Measurements from ENCODE around the gene SUPT20HL2. TPM values are rescaled to one million over a fixed set of nuclear protein-coding genes. Genes with fewer than 3 reads are reported as not detected.

SUPT20HL2 gene
- total and polyA plus RNA-seq, 2 experiments from 2014 or later: 0.08 TPM; not detected in 1

DNA sequence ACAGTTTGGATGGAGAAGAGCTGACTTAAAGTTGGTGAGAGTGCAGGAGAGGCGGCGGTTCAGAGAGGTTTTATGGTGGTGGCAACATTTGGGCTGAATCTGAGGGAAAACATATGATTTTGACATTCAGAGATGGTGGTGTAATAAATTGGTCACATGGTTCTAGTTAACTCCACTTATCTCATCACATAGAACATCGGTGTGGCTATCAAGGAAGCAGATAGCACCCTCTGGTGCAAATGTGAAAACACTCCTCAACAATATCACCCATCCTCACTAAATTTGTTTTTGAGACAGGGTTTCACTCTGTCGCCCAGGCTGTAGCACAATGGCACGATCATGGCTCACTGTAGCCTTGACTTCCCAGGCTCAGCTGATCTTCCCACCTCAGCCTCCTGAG is 28.8 kb downstream of the SUPT20HL2 start:
- Mint-ChIP-seq H3K27ac (no peak overlapping the region), H3K4me1 (peaks cover 28% of the 10 kb centered on the region), H3K9me3 (no peaks in the 10 kb centered on the region), H3K36me3 (ENCODE audit: low read depth) (no peaks in the 10 kb centered on the region), H3K4me3 (no peak overlapping the region), H3K27me3 (ENCODE audit: insufficient read depth, low read depth, poor library complexity) (peaks cover 3% of the 10 kb centered on the region)
- Histone ChIP-seq H3K79me2 (replicated peaks; ENCODE audit: insufficient read depth) (no peaks in the 10 kb centered on the region), H2AFZ (no peak overlapping the region), H3K9me2 (ENCODE audit: insufficient read depth) (no peaks in the 10 kb centered on the region), H4K20me1 (replicated peaks; ENCODE audit: insufficient read depth) (no peaks in the 10 kb centered on the region), H3K4me1 (ENCODE audit: insufficient read depth) (peaks cover 11% of the 10 kb centered on the region; the same call in 1 of the 2 replicates), H3K36me3 (ENCODE audit: insufficient read depth) (no peaks in the 10 kb centered on the region), H3K27ac (ENCODE audit: low read depth) (no peak overlapping the region), H3K27me3 (ENCODE audit: insufficient read depth) (no peaks in the 10 kb centered on the region), H3F3A (replicated peaks; ENCODE audit: low read depth) (no peaks in the 10 kb centered on the region), H3K4me2 (no peak overlapping the region), H3K4me3 (no peak overlapping the region)
- ATAC-seq (no peak), DNase-seq (ENCODE audit: low spot score) (no peak)
- TF ChIP-seq, protein P1, sequence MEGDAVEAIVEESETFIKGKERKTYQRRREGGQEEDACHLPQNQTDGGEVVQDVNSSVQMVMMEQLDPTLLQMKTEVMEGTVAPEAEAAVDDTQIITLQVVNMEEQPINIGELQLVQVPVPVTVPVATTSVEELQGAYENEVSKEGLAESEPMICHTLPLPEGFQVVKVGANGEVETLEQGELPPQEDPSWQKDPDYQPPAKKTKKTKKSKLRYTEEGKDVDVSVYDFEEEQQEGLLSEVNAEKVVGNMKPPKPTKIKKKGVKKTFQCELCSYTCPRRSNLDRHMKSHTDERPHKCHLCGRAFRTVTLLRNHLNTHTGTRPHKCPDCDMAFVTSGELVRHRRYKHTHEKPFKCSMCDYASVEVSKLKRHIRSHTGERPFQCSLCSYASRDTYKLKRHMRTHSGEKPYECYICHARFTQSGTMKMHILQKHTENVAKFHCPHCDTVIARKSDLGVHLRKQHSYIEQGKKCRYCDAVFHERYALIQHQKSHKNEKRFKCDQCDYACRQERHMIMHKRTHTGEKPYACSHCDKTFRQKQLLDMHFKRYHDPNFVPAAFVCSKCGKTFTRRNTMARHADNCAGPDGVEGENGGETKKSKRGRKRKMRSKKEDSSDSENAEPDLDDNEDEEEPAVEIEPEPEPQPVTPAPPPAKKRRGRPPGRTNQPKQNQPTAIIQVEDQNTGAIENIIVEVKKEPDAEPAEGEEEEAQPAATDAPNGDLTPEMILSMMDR (conservative IDR thresholded peaks at IDR 0.05; ENCODE audit: low read depth in 2 of 2): peak in 1 of 2 experiments; percentile 14; a peak in 1 of 4 replicates
- no peak for TF ChIP-seq POLR2AphosphoS5 (IDR thresholded peaks at IDR 0.05; ENCODE audit: low read depth)

DNA sequence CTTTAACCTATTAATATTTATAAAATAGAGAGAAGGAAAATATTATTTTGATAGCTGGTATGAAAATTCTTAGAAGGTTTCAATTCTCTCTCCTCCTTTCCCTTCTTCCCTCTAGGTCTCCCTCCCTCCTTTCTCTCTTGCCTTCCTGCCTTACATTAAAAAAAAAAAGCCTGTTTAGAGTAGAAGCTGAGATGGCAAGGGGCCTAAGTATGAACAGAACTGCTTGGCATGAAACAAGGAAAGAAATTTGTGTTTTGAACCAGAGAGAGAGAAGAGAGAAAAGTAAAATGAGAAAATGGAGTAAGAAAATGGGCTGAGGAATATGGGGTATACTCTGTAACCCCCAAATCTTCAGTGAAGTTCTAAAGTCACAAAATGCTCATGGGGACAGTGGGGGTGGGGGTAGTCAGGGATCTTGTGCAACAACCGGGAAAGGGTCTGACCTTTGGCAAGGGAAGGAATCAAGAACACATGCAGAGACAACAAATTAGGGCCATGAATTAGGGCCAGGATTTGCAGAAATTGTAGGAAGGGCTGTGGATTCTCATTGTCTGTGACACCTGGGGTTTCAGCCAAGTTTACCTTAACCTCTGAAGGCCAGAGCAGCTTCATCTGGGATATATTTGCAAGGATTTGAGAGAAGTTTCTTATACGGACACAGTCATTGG is 30.6 kb downstream of the SUPT20HL2 start:
- no peaks in the 10 kb centered on the region for H3K36me3 Mint-ChIP-seq (ENCODE audit: low read depth)
- H3K36me3 ChIP-seq (ENCODE audit: insufficient read depth): no peaks in the 10 kb centered on the region
- peak overlapping the region; percentile 62; the same call in 1 of the 2 replicates for H3K27ac Mint-ChIP-seq
- no peaks in the 10 kb centered on the region for H3K9me2 ChIP-seq (ENCODE audit: insufficient read depth)
- no peak for ATAC-seq
- no peaks in the 10 kb centered on the region for H3K9me3 Mint-ChIP-seq
- H3K27me3 ChIP-seq (ENCODE audit: insufficient read depth): no peaks in the 10 kb centered on the region
- no peaks in the 10 kb centered on the region for H3F3A ChIP-seq (replicated peaks; ENCODE audit: low read depth)
- no peak for DNase-seq (ENCODE audit: low spot score)
- no peak overlapping the region for H3K4me3 Mint-ChIP-seq
- H3K27ac ChIP-seq (ENCODE audit: low read depth): no peak overlapping the region
- no peak overlapping the region for H2AFZ ChIP-seq
- no peak for TF ChIP-seq JUNB (IDR thresholded peaks at IDR 0.05; ENCODE audit: unreplicated experiment)
- peaks cover 26% of the 10 kb centered on the region for H3K4me1 Mint-ChIP-seq
- H3K4me3 ChIP-seq: no peak overlapping the region
- peaks cover 3% of the 10 kb centered on the region for H3K27me3 Mint-ChIP-seq (ENCODE audit: insufficient read depth, low read depth, poor library complexity)
- no peak overlapping the region for H3K4me2 ChIP-seq
- H3K4me1 ChIP-seq (ENCODE audit: insufficient read depth): peaks cover 11% of the 10 kb centered on the region; the same call in 1 of the 2 replicates
- H4K20me1 ChIP-seq (replicated peaks; ENCODE audit: insufficient read depth): no peaks in the 10 kb centered on the region
- H3K79me2 ChIP-seq (replicated peaks; ENCODE audit: insufficient read depth): no peaks in the 10 kb centered on the region

DNA sequence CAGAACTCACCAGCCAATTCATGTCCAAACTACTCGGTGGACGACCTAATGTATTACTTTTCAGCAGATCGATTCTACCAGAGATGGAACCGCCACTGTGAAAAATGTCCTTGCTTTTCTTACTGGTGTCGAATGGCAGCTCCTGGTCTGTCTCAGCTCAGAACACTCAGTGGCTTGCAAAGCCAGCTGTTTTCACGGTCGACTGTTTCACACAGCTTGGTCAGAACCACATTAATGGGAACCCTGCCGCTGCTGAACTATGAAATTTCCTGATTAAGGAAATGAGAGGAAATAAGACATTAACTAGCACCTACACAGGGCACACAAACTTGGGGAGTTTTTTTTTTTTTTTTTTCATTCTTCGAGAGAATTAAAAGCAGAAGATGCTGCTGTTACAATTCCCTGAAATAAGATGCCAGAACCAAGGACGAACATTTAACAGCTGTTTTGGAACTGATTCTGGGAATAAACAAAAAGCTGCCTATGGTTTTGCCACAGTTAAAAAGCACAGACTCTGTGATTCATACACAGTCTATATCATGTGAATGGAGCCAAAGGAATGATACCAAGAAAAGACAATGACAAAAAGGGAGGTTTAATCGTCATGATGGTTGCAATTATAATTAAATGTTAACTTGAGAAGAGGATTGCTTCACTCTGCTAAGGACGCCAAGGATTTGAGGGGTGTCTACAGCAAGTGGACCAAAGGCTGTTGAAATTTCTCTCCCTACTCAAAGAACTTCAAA is 31.3 kb downstream of the SUPT20HL2 start:
- no peaks in the 10 kb centered on the region for H3K27me3 ChIP-seq (ENCODE audit: insufficient read depth)
- H3K27me3 Mint-ChIP-seq (ENCODE audit: insufficient read depth, low read depth, poor library complexity): peaks cover 3% of the 10 kb centered on the region
- H2AFZ ChIP-seq: no peak overlapping the region
- TF ChIP-seq EZH2 (IDR thresholded peaks at IDR 0.05; ENCODE audit: low read depth, unreplicated experiment): no peak
- TF ChIP-seq, protein P1 (conservative IDR thresholded peaks at IDR 0.05; ENCODE audit: low read depth in 2 of 2): no peak
- TF ChIP-seq CREB1 (CRISPR knock-in tag; IDR thresholded peaks at IDR 0.05; ENCODE audit: low read depth): no peak
- H3K4me2 ChIP-seq: no peak overlapping the region
- no peaks in the 10 kb centered on the region for H3K36me3 ChIP-seq (ENCODE audit: insufficient read depth)
- no peak overlapping the region for H3K27ac Mint-ChIP-seq
- H3F3A ChIP-seq (replicated peaks; ENCODE audit: low read depth): no peaks in the 10 kb centered on the region
- H3K9me3 Mint-ChIP-seq: no peaks in the 10 kb centered on the region
- H3K79me2 ChIP-seq (replicated peaks; ENCODE audit: insufficient read depth): no peaks in the 10 kb centered on the region
- H4K20me1 ChIP-seq (replicated peaks; ENCODE audit: insufficient read depth): no peaks in the 10 kb centered on the region
- H3K9me2 ChIP-seq (ENCODE audit: insufficient read depth): no peaks in the 10 kb centered on the region
- peaks cover 11% of the 10 kb centered on the region; the same call in 1 of the 2 replicates for H3K4me1 ChIP-seq (ENCODE audit: insufficient read depth)
- no peak overlapping the region for H3K4me3 ChIP-seq
- DNase-seq (ENCODE audit: low spot score) (peak; percentile 12), ATAC-seq (peak; percentile 38; the same call in 2 of the 3 replicates)
- 0 out of 3 replicates have a peak overlapping the region, but pooled peaks have one; percentile 19 for H3K4me3 Mint-ChIP-seq
- no peaks in the 10 kb centered on the region for H3K36me3 Mint-ChIP-seq (ENCODE audit: low read depth)
- peaks cover 25% of the 10 kb centered on the region for H3K4me1 Mint-ChIP-seq
- H3K27ac ChIP-seq (ENCODE audit: low read depth): no peak overlapping the region

Measured in GM23338 (cell line).